GM12878 (cell line): Measurements from ENCODE around the gene PPP2R5C. TPM values are rescaled to one million over a fixed set of nuclear protein-coding genes. Genes with fewer than 3 reads are reported as not detected.

ENCODE experiments used
- ATAC-seq: fragments of 200-7000 bp; cut with Tn5 transposase; 3 replicates; pipeline ENCODE4 v1.9.1; 2020; ENCODE audit warnings: mild to moderate bottlenecking, moderate library complexity
- BruUV-seq: library from RNA; stranded (reverse); fragments of 400-500 nt; replicated peaks from 2 replicates; lab custom pipeline; 2021; lab: Mats Ljungman, UMichigan
- CTCF ChIA-PET: fragments of 300-600 bp; sonication (Branson Sonifier 250); formaldehyde crosslinking; extraction: SDS; loops from one replicate; lab custom pipeline; 2021; ENCODE audit warnings: inconsistent platforms; lab: Yijun Ruan, JAX
- POLR2A ChIA-PET: fragments of 350-600 bp; formaldehyde crosslinking; extraction: SDS; loops from one replicate; lab custom pipeline; 2021; ENCODE audit warnings: inconsistent platforms; lab: Charles Lee
- RAD21 ChIA-PET: fragments of 300-600 bp; sonication (Branson Sonifier 250); formaldehyde crosslinking; loops from one replicate; lab custom pipeline; 2023; ENCODE audit warnings: antibody characterized with exemption; ENCODE audit not compliant: unreplicated experiment; lab: Charles Lee
- SMC1A ChIA-PET: fragments of 300-600 bp; sonication (Branson Sonifier 250); formaldehyde crosslinking; loops from one replicate; lab custom pipeline; 2023; ENCODE audit not compliant: unreplicated experiment, uncharacterized antibody; lab: Charles Lee
- DNase-seq: peaks from one replicate; pipeline ENCODE4 v3.0.0-alpha.2; 2011; ENCODE audit warnings: low read depth, low spot score
- FAIRE-seq: peaks from 3 replicates; lab custom pipeline; 2011; peaks lifted over from hg19 to GRCh38; lab: Jason Lieb, UNC
- H2AFZ ChIP-seq: 2 replicates; pipeline ENCODE4 v1.6.0; 2011; ENCODE audit warnings: low read depth, low read length, control low read depth; ENCODE audit not compliant: control insufficient read depth
- H3K27ac ChIP-seq: 2 replicates; pipeline ENCODE4 v1.5.1; 2011; ENCODE audit warnings: control low read depth; ENCODE audit not compliant: control insufficient read depth, insufficient read depth
- H3K27me3 ChIP-seq, 2 experiments: replicated peaks in 1 of 2; 2 replicates each; pipeline versions ENCODE4 v1.6.0 to v1.6.1; 2011; ENCODE audit warnings: low read length in 1 of 2; ENCODE audit not compliant: control insufficient read depth in 2 of 2, insufficient read depth in 2 of 2
- H3K36me3 ChIP-seq, 2 experiments: 2 replicates each; pipeline ENCODE4 v1.5.1; 2011; ENCODE audit warnings: low read length in 1 of 2; ENCODE audit not compliant: control insufficient read depth in 2 of 2, insufficient read depth in 2 of 2
- H3K4me1 ChIP-seq: 2 replicates; pipeline ENCODE4 v1.6.1; 2011; ENCODE audit warnings: mild to moderate bottlenecking, low read length, moderate library complexity, mixed read lengths; ENCODE audit not compliant: control insufficient read depth, insufficient read depth
- H3K4me2 ChIP-seq: 2 replicates; pipeline ENCODE4 v1.6.0; 2011; ENCODE audit warnings: control low read depth; ENCODE audit not compliant: control insufficient read depth, insufficient read depth
- H3K4me3 ChIP-seq: fragments of 200-600 bp; sonication (generic); 2 replicates; pipeline ENCODE4 v1.5.1; 2016
- H3K79me2 ChIP-seq: 2 replicates; pipeline ENCODE4 v1.6.0; 2011; ENCODE audit warnings: low read length; ENCODE audit not compliant: control insufficient read depth, insufficient read depth
- H3K9ac ChIP-seq: 2 replicates; pipeline ENCODE4 v1.8.0; 2011; ENCODE audit warnings: low read length, control low read depth, mixed read lengths; ENCODE audit not compliant: control insufficient read depth, insufficient read depth
- H3K9me3 ChIP-seq: replicated peaks from 3 replicates; pipeline ENCODE4 v1.5.1; 2011; ENCODE audit warnings: mild to moderate bottlenecking, low read length; ENCODE audit not compliant: control insufficient read depth, insufficient read depth
- H4K20me1 ChIP-seq: 2 replicates; pipeline ENCODE4 v1.6.0; 2011; ENCODE audit not compliant: control insufficient read depth, insufficient read depth
- ASH2L ChIP-seq: fragments of 300-600, 200-600 bp; sonication (generic); IDR thresholded peaks from 2 replicates; pipeline ENCODE4 v1.6.1; 2017; ENCODE audit warnings: low read depth, mild to moderate bottlenecking, borderline replicate concordance
- CHD1 ChIP-seq: IDR thresholded peaks from 2 replicates; pipeline ENCODE4 v1.6.1; 2012; ENCODE audit warnings: low read depth, low read length, improper control_type of control experiment
- CREM ChIP-seq: IDR thresholded peaks from 2 replicates; pipeline ENCODE4 v1.6.1; 2014; ENCODE audit warnings: antibody characterized with exemption, low read depth
- E2F8 ChIP-seq: fragments of 450-650 bp; IDR thresholded peaks from 2 replicates; pipeline ENCODE4 v1.6.1; 2018; ENCODE audit warnings: mild to moderate bottlenecking, low read depth, moderate library complexity; ENCODE audit not compliant: partially characterized antibody
- FOS ChIP-seq: IDR thresholded peaks from 3 replicates; pipeline ENCODE4 v1.6.1; 2011; ENCODE audit warnings: borderline replicate concordance; ENCODE audit not compliant: insufficient read length; ENCODE audit errors: extremely low read depth
- HDAC2 ChIP-seq: fragments of 200-600 bp; sonication (generic); IDR thresholded peaks from 2 replicates; pipeline ENCODE4 v1.6.1; 2017
- IRF4 ChIP-seq: IDR thresholded peaks from 2 replicates; pipeline ENCODE4 v1.6.1; 2011; ENCODE audit warnings: low read depth, low read length
- POLR2AphosphoS2 ChIP-seq: IDR thresholded peaks from 2 replicates; pipeline ENCODE4 v1.6.1; 2011; ENCODE audit warnings: low read depth, mild to moderate bottlenecking, low read length, improper control_type of control experiment, moderate library complexity
- RAD21 ChIP-seq: IDR thresholded peaks from 2 replicates; pipeline ENCODE4 v1.6.1; 2011; ENCODE audit warnings: mild to moderate bottlenecking, low read depth, low read length, moderate library complexity; ENCODE audit not compliant: insufficient read depth
- RAD51 ChIP-seq: fragments of 450-650 bp; IDR thresholded peaks from 2 replicates; pipeline ENCODE4 v1.6.1; 2016; ENCODE audit warnings: moderate library complexity, mild to moderate bottlenecking, inconsistent platforms
- REST ChIP-seq: IDR thresholded peaks from 2 replicates; pipeline ENCODE4 v1.6.1; 2012; ENCODE audit warnings: mild to moderate bottlenecking, low read depth, low read length
- SIX5 ChIP-seq: IDR thresholded peaks from 2 replicates; pipeline ENCODE4 v1.6.1; 2011; ENCODE audit warnings: mild to moderate bottlenecking, low read depth, low read length, moderate library complexity; ENCODE audit not compliant: severe bottlenecking
- TAF1 ChIP-seq: IDR thresholded peaks from 2 replicates; pipeline ENCODE4 v1.6.1; 2011; ENCODE audit warnings: mild to moderate bottlenecking, low read depth, low read length, borderline replicate concordance
- TARDBP ChIP-seq: IDR thresholded peaks from 2 replicates; pipeline ENCODE4 v1.6.1; 2016; ENCODE audit warnings: borderline replicate concordance
- YBX1 ChIP-seq: fragments of 450-650 bp; IDR thresholded peaks from 2 replicates; pipeline ENCODE4 v1.6.1; 2016; ENCODE audit warnings: antibody characterized with exemption
- WGBS: methylation state at CpG from one replicate; pipeline ENCODE4 v1.1.6; 2016; ENCODE audit warnings: low lambda C conversion rate; ENCODE audit not compliant: insufficient replicate concordance, insufficient coverage; ENCODE audit errors: missing lambda C conversion rate; 5-methylcytosine and 5-hydroxymethylcytosine counted together
- in situ Hi-C: fragments of 300-500 bp; cut with MboI; formaldehyde crosslinking; loops from 9 replicates; pipeline ENCODE4 v1.14.3; 2018; ENCODE audit warnings: mixed read lengths
- intact Hi-C: fragments of 100-400 bp; cut with micrococcal nuclease; formaldehyde crosslinking; loops from one replicate; pipeline ENCODE4 v1.14.2; 2022; ENCODE audit not compliant: unreplicated experiment
- polyA plus RNA-seq, 11 experiments: library from polyadenylated mRNA; depleted of rRNA in 4 of 11; unstranded in 6 of 11; stranded (reverse) in 5 of 11; fragments of >200 nt; fragmentation: Nextera tagmentation in 4 of 11; fragmentation: Illumina TruSeq in 1 of 11; extraction: Ambion mirVana in 4 of 11; extraction: Trizol in 1 of 11; gene quantifications; 1 replicate in 1 of 11; 2 replicates in 10 of 11; pipeline versions ENCODE4 v1.2.1 to v1.2.3, GENCODE V29; 2011 to 2016; ENCODE audit warnings: inconsistent platforms in 2 of 11, missing spikeins in 2 of 11, low read depth in 1 of 11
- total RNA-seq, 4 experiments: library from RNA; depleted of rRNA in 3 of 4; stranded (reverse); fragments of >200 nt in 3 of 4; fragmentation: Illumina TruSeq in 1 of 4; extraction: Trizol in 1 of 4; gene quantifications; 2 replicates each; pipeline versions ENCODE4 v1.2.1 to v1.2.3, GENCODE V29; 2013 to 2021

PPP2R5C gene
- total and polyA plus RNA-seq, 10 of the 15 experiments (the other 5 are each of a cell fraction or from before 2014, with no cell fraction given) = 106 to 199 (median 144) TPM

- no peak for TF ChIP-seq FOS
- no peak for TF ChIP-seq POLR2AphosphoS2
- no peak for TF ChIP-seq IRF4
Observed at GRCh38 chr14:101968186-101968585, 206.7 kb downstream of the PPP2R5C start (continued).

GRCh38 chr14:101969481-101969880, 208.0 kb downstream of the PPP2R5C start:
- DNase-seq = no peak
- no peak for FAIRE-seq
- in situ Hi-C loops = loop anchor here (10.0 kb wide), 1 partner anchor 545 kb away; no protein-coding TSS in a partner anchor
- intact Hi-C loops = loop anchor here (10.0 kb wide), 1 partner anchor 545 kb away; no protein-coding TSS in a partner anchor
- Histone ChIP-seq H3K4me3 (peak overlapping the region; percentile 29; the same call in 1 of the 2 replicates), H3K9me3 (no peaks in the 10 kb centered on the region), H3K36me3 (0 out of 4 replicates have a peak, but pooled peaks cover 0 to 2% of the 10 kb centered on the region in 2 experiments), H2AFZ (no peak overlapping the region), H4K20me1 (no peaks in the 10 kb centered on the region; the same call in 1 of the 2 replicates), H3K4me1 (peaks cover 4% of the 10 kb centered on the region), H3K4me2 (peak overlapping the region; percentile 15; the same call in 1 of the 2 replicates), H3K27ac (no peak overlapping the region), H3K27me3 (no peaks in the 10 kb centered on the region), H3K79me2 (peaks cover 56% of the 10 kb centered on the region), H3K9ac (no peak overlapping the region)
- SMC1A ChIA-PET = interaction anchor here (0.8 kb wide), 1 partner anchor 8 kb away, joined by 4 read pairs; no protein-coding TSS in a partner anchor
- POLR2A ChIA-PET = no interaction called here
- RAD21 ChIA-PET = interaction anchor here (1.8 kb wide), 1 partner anchor 127 kb away, joined by 5 read pairs; no protein-coding TSS in a partner anchor
- no peak for ATAC-seq
- BruUV-seq = TSS peak; percentile 0
- 62% methylated on average over 9 of the region's 9 CpGs for WGBS
- CTCF ChIA-PET = interaction anchor here (0.6 to 4.3 kb wide), 4 partner anchors 22 to 127 kb away, joined by 3 to 19 read pairs (median 6); no protein-coding TSS in a partner anchor
- TF ChIP-seq CHD1 (no peak), REST (no peak), ASH2L (no peak), E2F8 (no peak), RAD51 (no peak), TARDBP (no peak), TAF1 (no peak), HDAC2 (no peak), SIX5 (no peak), YBX1 (no peak), RAD21 (no peak), CREM (no peak)
